Thyroid gland (tissue), 4 donors: Measurements from ENCODE around the gene DTNB.

ENCODE experiments used
- CTCF ChIP-seq, 6 experiments: fragments of 200-600 bp in 3 of 6; fragments of 450-650 bp in 3 of 6; sonication (generic) in 3 of 6; IDR thresholded peaks; one replicate each; pipeline ENCODE4 v1.5.1; 2016 to 2019; ENCODE audit warnings: antibody characterized with exemption in 6 of 6, mild to moderate bottlenecking in 2 of 6, inconsistent platforms in 1 of 6, moderate library complexity in 1 of 6
- POLR2A ChIP-seq, 2 donors: fragments of 450-650 bp; IDR thresholded peaks; one replicate each; pipeline ENCODE4 v1.6.1; 2017; ENCODE audit warnings: antibody characterized with exemption in 2 of 2, mild to moderate bottlenecking in 2 of 2, moderate library complexity in 1 of 2

GRCh38 chr2:25437881-25438662 lies 235.3 kb downstream of the DTNB start:
- TF ChIP-seq CTCF (IDR thresholded peaks at IDR 0.05) (no peak), POLR2A (IDR thresholded peaks at IDR 0.05) (no peak)
